OCI-LY7 (cell line): ENCODE data around the gene FBXO7.

Experiments
- EZH2phosphoT487 ChIP-seq: fragments of 200-600 bp; sonication (generic); IDR thresholded peaks from 2 replicates; pipeline ENCODE4 v1.6.1; 2018; ENCODE audit warnings: low read depth, borderline replicate concordance, mild to moderate bottlenecking, mixed run types, antibody characterized with exemption, low read length, moderate library complexity, mixed read lengths
- TF ChIP-seq, protein P1 (sequence below): fragments of 200-600 bp; sonication (generic); conservative IDR thresholded peaks from 2 replicates; pipeline ENCODE4 v1.5.1; 2014; ENCODE audit warnings: mild to moderate bottlenecking, antibody characterized with exemption, low read length, moderate library complexity, mixed read lengths

- TF ChIP-seq, protein P1, sequence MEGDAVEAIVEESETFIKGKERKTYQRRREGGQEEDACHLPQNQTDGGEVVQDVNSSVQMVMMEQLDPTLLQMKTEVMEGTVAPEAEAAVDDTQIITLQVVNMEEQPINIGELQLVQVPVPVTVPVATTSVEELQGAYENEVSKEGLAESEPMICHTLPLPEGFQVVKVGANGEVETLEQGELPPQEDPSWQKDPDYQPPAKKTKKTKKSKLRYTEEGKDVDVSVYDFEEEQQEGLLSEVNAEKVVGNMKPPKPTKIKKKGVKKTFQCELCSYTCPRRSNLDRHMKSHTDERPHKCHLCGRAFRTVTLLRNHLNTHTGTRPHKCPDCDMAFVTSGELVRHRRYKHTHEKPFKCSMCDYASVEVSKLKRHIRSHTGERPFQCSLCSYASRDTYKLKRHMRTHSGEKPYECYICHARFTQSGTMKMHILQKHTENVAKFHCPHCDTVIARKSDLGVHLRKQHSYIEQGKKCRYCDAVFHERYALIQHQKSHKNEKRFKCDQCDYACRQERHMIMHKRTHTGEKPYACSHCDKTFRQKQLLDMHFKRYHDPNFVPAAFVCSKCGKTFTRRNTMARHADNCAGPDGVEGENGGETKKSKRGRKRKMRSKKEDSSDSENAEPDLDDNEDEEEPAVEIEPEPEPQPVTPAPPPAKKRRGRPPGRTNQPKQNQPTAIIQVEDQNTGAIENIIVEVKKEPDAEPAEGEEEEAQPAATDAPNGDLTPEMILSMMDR, result no peak
- TF ChIP-seq EZH2phosphoT487, result no peak
Measured at GRCh38 chr22:32493551-32493950, 18.9 kb downstream of the FBXO7 start.
